CD1c-positive myeloid dendritic cell (primary cell): Measurements from ENCODE around the gene WASHC3.

Experiments used
- DNase-seq: peaks from one replicate; pipeline ENCODE4 v3.0.0-alpha.2; 2016; ENCODE audit errors: extremely low spot score

Gene WASHC3

DNA sequence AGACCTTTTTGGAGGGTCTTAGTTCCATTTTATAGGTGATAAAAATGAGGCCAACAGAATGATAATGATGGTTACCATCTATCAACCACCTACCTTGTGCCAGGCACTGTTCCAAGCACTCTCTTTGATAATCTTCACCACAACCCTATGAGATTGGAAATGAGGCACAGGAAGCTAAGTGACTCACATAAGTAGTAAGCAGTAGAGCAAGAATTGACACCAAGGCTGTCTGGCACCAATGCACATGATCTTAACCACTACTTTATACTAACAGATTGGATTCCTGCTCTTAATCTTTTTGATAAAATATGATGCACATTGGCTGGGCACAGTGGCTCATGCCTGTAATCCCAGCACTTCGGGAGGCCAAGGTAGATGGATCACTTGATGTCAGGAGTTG lies 93.0 kb downstream of the WASHC3 start:
- no peak for DNase-seq

- no peak for DNase-seq
Measured at GRCh38 chr12:101967506-101967905, 94.3 kb downstream of the WASHC3 start.

GRCh38 chr12:101966496-101966895 lies 95.3 kb downstream of the WASHC3 start:
- no peak for DNase-seq

- no peak for DNase-seq
Measured at GRCh38 chr12:101963697-101964096, 98.1 kb downstream of the WASHC3 start.
